Stimulated activated memory B cell treated with anti-CD40 and anti-IgM and Interleukin-4, amounts not matched to agents 10 μg/mL and 1 μg/mL and 100 μg/mL, for 72 hours (primary cell): ENCODE data around the gene TRIM14.

Experiments used
- ATAC-seq: fragments of 150-1000 bp; cut with Tn5 transposase; 2 replicates; pipeline ENCODE4 v1.10.0; 2021
- H3K27ac Mint-ChIP-seq: one replicate; pipeline ENCODE4 v1.8.0; 2022; ENCODE audit warnings: mild to moderate bottlenecking, mixed read lengths
- H3K27me3 Mint-ChIP-seq: one replicate; pipeline ENCODE4 v1.8.0; 2022; ENCODE audit warnings: mixed read lengths
- H3K36me3 Mint-ChIP-seq: one replicate; pipeline ENCODE4 v1.8.0; 2022; ENCODE audit warnings: mixed read lengths
- H3K4me1 Mint-ChIP-seq: one replicate; pipeline ENCODE4 v1.8.0; 2022; ENCODE audit warnings: mixed read lengths
- H3K4me3 Mint-ChIP-seq: one replicate; pipeline ENCODE4 v1.8.0; 2022; ENCODE audit warnings: mild to moderate bottlenecking, moderate library complexity, mixed read lengths
- H3K9me3 Mint-ChIP-seq: one replicate; pipeline ENCODE4 v1.8.0; 2022; ENCODE audit warnings: mixed read lengths

The TRIM14 gene, protein sequence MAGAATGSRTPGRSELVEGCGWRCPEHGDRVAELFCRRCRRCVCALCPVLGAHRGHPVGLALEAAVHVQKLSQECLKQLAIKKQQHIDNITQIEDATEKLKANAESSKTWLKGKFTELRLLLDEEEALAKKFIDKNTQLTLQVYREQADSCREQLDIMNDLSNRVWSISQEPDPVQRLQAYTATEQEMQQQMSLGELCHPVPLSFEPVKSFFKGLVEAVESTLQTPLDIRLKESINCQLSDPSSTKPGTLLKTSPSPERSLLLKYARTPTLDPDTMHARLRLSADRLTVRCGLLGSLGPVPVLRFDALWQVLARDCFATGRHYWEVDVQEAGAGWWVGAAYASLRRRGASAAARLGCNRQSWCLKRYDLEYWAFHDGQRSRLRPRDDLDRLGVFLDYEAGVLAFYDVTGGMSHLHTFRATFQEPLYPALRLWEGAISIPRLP

DNA sequence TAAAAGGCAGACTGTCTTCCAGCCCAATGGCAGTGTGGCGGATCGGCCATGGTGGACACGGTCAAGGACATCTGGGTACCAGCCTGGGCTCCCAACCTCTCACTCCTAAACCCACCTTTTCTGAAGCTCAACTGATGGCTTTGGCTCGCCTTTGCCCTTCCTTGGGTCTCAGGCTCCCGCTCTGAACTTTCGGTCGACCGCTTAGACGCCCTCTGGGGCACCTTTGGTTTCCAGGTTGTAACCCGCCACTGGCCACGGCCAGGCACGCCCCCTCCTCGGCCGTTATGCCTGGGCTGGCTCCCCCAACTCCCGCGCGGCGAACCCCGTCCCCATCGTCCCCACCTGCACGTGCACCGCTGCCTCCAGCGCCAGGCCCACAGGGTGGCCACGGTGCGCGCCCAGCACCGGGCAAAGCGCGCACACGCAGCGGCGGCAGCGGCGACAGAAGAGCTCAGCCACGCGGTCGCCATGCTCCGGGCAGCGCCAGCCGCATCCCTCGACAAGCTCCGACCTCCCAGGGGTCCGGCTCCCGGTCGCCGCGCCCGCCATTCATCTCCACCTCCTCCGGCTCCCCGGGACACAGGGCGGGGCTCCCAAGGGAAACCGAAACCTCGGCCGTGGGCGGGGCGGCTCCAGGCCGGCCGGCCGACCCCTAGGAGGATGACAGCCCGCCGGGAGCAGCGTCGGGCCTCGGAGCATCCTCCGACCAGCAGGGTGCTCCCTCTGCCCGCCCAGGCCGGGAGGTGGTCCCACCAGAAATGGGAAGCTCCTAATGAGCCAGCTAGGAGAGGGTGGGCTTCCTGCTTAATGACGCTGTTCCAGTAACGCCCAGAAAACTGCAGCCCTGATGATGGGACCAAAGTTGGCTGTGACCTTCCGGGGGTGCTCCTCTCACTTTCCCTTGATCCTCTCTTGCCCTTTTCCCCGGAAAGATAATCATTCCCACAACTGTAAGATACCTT is at the start of gene TRIM14:
Gene TRIM14, minus strand, starts transcription at position 583 of the 962 bp plus-strand sequence. Its CDS starts 34 bp downstream, at position 549.
- H3K27me3 Mint-ChIP-seq, result no peaks in the 10 kb centered on the region
- ATAC-seq, result peak; percentile 83
- peak within 1 kb of the TSS; percentile 86 for H3K4me3 Mint-ChIP-seq
- no peaks in the 10 kb centered on the region for H3K36me3 Mint-ChIP-seq
- peak within 1 kb of the TSS; percentile 95 for H3K27ac Mint-ChIP-seq
- H3K4me1 Mint-ChIP-seq, result peaks cover 44% of the 10 kb centered on the region
- no peaks in the 10 kb centered on the region for H3K9me3 Mint-ChIP-seq

DNA sequence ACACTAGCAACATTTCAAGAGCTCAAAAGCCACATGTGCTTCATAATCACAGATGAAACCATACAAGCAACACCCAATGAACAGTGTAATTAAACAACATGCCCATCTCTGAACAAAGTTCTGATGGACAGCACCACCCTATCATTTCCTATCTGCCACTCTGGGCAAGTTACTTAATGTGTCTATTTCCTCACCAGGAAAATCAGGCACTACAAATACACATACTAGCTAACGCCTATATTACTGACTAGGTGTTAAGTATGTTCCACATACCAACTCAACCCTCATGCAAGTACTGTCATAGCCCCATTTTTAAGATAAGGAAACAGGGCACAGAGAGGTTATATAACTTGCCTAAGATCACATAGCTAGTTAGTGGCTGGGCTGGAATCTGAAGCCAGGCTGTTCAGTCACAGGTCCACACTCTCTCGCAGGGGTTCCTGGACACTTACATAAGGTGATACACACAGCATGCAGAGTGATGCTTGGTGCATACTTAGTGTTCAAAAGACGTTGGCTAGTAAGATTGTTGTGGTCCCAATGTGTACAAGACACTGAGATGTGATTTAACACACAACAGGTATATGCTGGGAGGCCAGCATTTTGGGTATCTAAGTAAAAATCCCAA is 49.2 kb upstream of the TRIM14 start:
- no peak for ATAC-seq
- no peaks in the 10 kb centered on the region for H3K9me3 Mint-ChIP-seq
- H3K27me3 Mint-ChIP-seq, result no peaks in the 10 kb centered on the region
- no peak overlapping the region for H3K4me3 Mint-ChIP-seq
- peaks cover 18% of the 10 kb centered on the region for H3K4me1 Mint-ChIP-seq
- peak overlapping the region; percentile 92 for H3K27ac Mint-ChIP-seq
- H3K36me3 Mint-ChIP-seq, result no peaks in the 10 kb centered on the region

DNA sequence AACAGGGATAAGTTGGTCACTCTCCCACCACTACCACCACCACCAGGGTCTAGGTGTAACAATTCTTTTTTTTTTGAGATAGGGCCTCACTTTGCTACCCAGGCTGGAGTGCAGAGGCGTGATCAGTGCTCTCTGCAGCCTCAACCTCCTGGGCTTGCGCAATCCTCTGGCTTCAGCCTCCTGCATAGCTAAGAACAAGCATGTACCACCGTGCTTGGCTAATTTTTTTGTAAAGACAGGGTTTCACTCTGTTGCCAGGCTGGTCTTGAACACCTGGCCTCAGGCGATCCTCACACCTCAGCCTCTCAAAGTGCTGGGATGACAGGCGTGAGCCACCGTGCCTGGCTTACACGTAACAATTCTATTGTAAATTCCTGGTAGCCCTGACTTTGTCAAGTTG is 45.9 kb upstream of the TRIM14 start:
- H3K27me3 Mint-ChIP-seq, result no peaks in the 10 kb centered on the region
- no peak overlapping the region for H3K4me3 Mint-ChIP-seq
- no peaks in the 10 kb centered on the region for H3K36me3 Mint-ChIP-seq
- H3K4me1 Mint-ChIP-seq, result peaks cover 14% of the 10 kb centered on the region
- no peaks in the 10 kb centered on the region for H3K9me3 Mint-ChIP-seq
- no peak overlapping the region for H3K27ac Mint-ChIP-seq
- ATAC-seq, result no peak

DNA sequence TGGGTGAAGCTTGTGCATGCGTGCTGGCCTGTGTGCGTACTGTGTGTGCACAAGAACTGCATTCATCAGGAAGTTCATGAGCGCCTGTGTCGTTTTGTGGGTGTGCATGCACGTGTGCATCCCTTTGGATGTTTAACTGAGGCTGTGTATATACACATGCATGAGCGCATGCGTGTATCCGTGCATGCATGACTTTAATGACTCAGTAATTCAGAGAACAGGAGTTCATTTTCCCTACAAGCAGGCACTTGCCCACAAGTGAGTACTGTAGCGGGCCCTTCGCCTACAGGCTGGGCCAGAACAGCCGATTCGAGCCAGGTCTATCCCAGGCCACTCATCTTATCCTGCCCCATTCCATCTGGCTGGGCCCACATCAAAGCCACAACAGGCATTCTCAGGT is 43.6 kb upstream of the TRIM14 start:
- Mint-ChIP-seq H3K9me3 (no peaks in the 10 kb centered on the region), H3K27me3 (no peaks in the 10 kb centered on the region), H3K27ac (no peak overlapping the region), H3K4me3 (no peak overlapping the region), H3K36me3 (no peaks in the 10 kb centered on the region), H3K4me1 (no peaks in the 10 kb centered on the region)
- ATAC-seq, result no peak

DNA sequence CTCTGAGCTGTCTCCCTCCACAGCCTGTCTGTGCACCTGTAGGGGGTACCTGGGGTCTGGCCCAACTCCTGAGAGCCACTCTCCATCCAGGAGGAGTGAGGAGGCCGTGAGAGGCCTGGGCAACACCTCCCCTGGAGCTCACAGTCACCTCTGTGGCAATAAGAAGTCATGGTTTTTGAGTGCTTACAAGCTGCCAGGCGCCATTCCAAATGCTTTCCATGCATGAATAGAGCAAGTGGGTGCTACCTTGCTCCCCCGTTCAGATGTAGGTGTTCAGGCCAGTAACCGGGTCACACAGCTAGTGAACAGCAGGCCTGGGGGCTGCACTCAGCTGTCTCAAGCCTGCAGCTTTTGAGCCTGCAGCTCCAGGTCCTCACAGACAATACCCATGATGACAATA is 42.8 kb upstream of the TRIM14 start:
- Mint-ChIP-seq H3K27ac (no peak overlapping the region), H3K27me3 (no peaks in the 10 kb centered on the region), H3K36me3 (no peaks in the 10 kb centered on the region), H3K4me3 (no peak overlapping the region), H3K4me1 (no peaks in the 10 kb centered on the region), H3K9me3 (no peaks in the 10 kb centered on the region)
- no peak for ATAC-seq

DNA sequence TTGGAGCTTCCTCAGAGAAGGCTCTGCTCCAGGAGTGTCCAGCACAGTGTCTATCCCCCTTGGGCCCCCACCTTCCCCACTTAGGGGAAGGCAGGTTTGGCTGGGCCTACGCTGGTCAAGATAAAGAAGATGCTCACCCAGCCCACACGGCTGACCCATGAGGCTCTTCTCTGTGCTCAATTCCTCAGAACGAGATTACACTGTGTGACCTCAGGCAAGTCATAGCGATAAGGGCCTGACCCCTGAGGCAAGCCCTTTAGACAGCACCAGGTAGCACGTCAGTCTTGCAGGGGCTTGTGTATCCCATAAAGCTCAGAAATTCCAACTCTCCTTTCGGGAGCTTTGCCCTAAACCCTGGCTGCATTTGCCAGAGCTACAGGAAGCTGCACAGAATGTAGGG is 40.8 kb upstream of the TRIM14 start:
- no peaks in the 10 kb centered on the region for H3K4me1 Mint-ChIP-seq
- no peak overlapping the region for H3K4me3 Mint-ChIP-seq
- no peak for ATAC-seq
- H3K9me3 Mint-ChIP-seq, result no peaks in the 10 kb centered on the region
- H3K27me3 Mint-ChIP-seq, result no peaks in the 10 kb centered on the region
- no peak overlapping the region for H3K27ac Mint-ChIP-seq
- H3K36me3 Mint-ChIP-seq, result no peaks in the 10 kb centered on the region

DNA sequence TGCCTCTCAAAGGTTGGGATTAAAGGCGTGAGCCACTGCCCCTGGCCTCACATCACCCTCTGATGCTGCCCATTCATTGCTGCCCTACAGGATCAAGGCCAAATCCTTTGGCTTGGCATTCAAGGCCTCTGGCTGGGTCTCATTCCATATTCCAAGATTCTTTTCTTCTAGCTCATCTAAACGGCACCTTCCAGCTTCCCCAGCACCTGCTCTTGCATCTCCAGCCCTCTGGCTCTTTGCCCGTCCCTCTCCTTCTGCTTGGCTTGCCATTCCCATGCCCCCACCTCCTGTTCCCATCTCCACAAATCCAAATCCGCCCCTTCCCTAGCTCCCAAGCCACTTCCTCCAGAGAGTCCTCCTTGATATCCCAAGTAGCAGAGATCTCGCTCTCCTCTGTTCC is 40.3 kb upstream of the TRIM14 start:
- no peaks in the 10 kb centered on the region for H3K9me3 Mint-ChIP-seq

DNA sequence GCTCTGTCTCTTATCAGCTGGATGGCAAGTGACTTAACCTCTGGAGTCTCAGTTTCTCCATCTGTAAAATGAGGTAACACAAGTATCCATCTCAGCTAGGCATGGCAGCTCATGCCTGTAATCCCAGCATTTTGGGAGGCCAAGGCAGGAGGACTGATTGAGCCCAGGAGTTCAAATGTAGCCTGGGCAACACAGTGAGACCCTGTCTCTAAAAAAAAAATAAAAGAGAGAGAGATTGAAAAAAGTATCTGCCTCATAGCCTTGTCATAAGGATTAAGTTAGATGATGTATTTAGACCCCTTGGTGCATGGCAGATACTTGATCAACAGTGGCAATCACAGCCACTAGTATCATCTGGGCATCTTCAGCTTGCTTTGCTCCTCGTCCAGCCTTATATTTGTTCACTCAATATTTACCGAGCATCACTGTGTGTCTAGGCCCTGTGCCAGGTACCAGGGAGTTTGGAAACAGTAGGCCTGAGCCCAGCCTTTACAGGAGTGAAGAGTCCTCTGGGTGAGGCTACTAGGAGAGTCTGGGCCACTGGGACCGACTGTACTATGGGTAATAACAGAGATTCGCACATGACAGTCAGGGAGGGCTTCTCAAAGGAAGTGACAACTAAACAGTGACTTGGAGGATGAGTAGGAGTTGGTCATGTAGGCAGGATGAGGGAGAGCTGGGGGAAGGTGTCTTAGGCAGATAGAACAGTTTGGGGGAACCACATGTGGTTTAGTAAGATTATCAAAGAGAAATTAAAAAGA is 39.2 kb upstream of the TRIM14 start:
- H3K36me3 Mint-ChIP-seq, result no peaks in the 10 kb centered on the region

More for the DNA sequence above, 40.3 kb upstream of the TRIM14 start:
- H3K27me3 Mint-ChIP-seq, result no peaks in the 10 kb centered on the region
- H3K4me3 Mint-ChIP-seq, result no peak overlapping the region
- ATAC-seq, result no peak
- H3K4me1 Mint-ChIP-seq, result no peaks in the 10 kb centered on the region
- no peak overlapping the region for H3K27ac Mint-ChIP-seq
- no peaks in the 10 kb centered on the region for H3K36me3 Mint-ChIP-seq

DNA sequence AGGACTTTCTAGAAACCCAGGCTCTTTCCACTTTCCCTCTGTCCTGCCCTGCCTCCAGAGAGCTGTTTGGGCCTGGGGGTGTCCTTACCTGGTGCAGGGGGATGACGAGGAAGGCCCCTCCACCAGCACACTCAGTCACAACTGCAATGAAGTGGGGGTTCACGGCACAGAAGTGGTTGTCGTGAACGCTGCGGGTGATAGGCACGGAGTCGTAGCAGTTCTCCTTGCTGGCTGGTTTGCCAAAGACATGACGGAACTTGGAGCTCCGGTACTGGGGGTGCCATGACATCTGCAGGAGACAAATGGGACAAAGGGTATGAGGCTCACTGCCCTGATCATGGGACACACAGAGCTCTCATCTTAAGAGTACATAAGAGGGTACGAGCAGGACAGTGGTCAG is 38.4 kb upstream of the TRIM14 start:
- Mint-ChIP-seq H3K4me3 (no peak overlapping the region), H3K9me3 (no peaks in the 10 kb centered on the region), H3K4me1 (no peaks in the 10 kb centered on the region), H3K36me3 (no peaks in the 10 kb centered on the region), H3K27me3 (no peaks in the 10 kb centered on the region), H3K27ac (no peak overlapping the region)
- ATAC-seq, result no peak

More for the DNA sequence above, 39.2 kb upstream of the TRIM14 start:
- Mint-ChIP-seq H3K4me1 (no peaks in the 10 kb centered on the region), H3K4me3 (no peak overlapping the region), H3K27ac (no peak overlapping the region), H3K27me3 (no peaks in the 10 kb centered on the region), H3K9me3 (no peaks in the 10 kb centered on the region)
- no peak for ATAC-seq

DNA sequence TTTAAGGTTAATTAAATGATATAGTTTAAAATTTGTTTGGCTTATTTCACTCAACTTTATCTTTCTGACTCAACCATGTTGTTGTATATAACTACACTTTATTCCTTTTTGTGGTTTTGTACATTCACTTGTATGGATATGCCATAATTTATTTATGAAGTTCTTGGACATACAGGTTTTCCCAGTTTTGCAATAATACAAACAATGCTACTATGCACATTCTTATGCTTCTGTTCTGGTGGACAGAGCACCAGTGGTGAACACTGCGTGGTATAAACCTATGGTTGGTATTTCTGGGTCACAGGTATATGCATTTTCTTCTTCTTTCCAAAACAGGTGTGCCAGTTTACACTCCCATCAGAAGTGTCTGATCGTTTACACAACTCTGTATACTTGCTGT is 35.7 kb upstream of the TRIM14 start:
- no peaks in the 10 kb centered on the region for H3K9me3 Mint-ChIP-seq
- no peak overlapping the region for H3K27ac Mint-ChIP-seq
- no peak overlapping the region for H3K4me3 Mint-ChIP-seq
- no peaks in the 10 kb centered on the region for H3K27me3 Mint-ChIP-seq
- H3K4me1 Mint-ChIP-seq, result no peaks in the 10 kb centered on the region
- ATAC-seq, result no peak
- no peaks in the 10 kb centered on the region for H3K36me3 Mint-ChIP-seq

DNA sequence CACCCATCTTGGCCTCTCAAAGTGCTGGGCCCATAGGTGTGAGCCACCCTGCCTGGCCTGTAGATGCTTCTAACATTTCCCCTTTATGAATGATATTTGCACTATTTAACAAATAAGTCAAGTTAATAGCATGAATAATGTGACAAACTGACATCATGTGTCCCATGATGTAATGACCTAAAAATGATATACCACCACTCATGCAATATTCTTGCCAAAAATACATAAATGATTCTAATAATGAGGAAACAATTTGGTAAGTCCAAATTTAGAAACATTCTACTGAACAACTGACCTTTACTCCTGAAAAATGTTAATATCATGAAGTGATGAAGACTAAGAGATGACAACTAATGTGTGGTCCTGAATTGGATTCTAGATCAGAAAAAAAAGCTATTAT is 33.5 kb upstream of the TRIM14 start:
- no peak for ATAC-seq
- H3K9me3 Mint-ChIP-seq, result no peaks in the 10 kb centered on the region
- H3K36me3 Mint-ChIP-seq, result no peaks in the 10 kb centered on the region
- H3K27me3 Mint-ChIP-seq, result no peaks in the 10 kb centered on the region
- no peaks in the 10 kb centered on the region for H3K4me1 Mint-ChIP-seq
- H3K4me3 Mint-ChIP-seq, result no peak overlapping the region
- H3K27ac Mint-ChIP-seq, result no peak overlapping the region

DNA sequence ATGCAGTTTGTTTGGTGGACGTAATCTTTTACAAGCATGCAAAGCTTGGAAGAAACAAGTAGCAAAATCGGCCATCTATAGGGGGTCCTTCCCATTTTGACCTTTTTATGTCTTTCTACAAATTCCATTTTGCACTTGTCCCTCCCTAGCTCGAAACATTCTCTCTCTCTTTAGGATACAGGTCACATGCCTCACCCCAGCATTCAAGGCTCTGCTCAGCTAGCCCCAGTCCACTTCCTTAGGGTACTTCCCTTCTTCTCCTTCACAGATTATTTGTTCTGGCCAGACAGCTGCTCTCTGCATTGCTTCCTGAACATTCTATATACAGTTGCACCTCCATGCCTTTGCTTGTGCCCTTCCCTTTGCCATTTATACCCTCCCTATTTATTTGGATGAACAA is 31.7 kb upstream of the TRIM14 start:
- Mint-ChIP-seq H3K4me1 (peaks cover 18% of the 10 kb centered on the region), H3K36me3 (no peaks in the 10 kb centered on the region), H3K27ac (no peak overlapping the region), H3K27me3 (no peaks in the 10 kb centered on the region), H3K4me3 (no peak overlapping the region), H3K9me3 (no peaks in the 10 kb centered on the region)
- ATAC-seq, result no peak

DNA sequence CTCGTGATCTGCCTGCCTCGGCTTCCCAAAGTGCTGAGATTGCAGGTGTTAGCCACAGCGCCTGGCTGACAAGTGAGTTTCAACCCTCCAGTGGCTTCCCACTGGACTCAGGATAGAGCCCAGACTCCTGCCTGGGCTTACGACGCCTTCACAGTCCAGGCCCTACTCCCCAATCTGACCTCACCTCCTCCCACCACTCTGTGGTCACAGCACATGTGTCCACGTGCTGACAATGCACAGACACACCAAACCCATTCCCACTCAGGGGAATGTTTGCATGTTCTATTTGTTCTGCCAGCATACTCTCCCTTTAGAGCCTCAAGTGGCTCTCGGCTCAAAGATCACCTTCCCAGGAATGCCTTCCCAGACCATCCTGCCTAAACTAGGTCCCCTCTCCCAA is 31.1 kb upstream of the TRIM14 start:
- no peaks in the 10 kb centered on the region for H3K27me3 Mint-ChIP-seq
- H3K4me3 Mint-ChIP-seq, result no peak overlapping the region
- H3K9me3 Mint-ChIP-seq, result no peaks in the 10 kb centered on the region
- H3K36me3 Mint-ChIP-seq, result no peaks in the 10 kb centered on the region
- no peak for ATAC-seq
- peaks cover 24% of the 10 kb centered on the region for H3K4me1 Mint-ChIP-seq
- H3K27ac Mint-ChIP-seq, result no peak overlapping the region

DNA sequence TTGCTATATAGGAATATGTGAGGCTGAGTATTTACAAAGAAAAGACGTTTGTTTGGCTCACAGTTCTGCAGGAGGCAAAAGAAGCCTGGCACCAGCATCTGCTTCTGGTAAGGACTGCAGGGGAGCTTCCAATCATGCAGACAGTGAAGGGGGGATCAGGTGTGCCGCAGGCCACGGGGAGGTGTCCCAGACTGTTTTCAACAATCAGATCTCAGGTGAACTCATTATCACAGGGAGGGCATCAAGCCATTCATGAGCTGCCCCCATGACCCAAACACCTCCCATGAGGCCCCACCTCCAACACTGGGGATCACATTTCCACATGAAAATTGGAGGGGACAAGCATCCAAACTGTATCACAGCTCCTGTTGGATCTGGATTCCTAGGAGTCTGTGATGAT is 30.4 kb upstream of the TRIM14 start:
- no peaks in the 10 kb centered on the region for H3K36me3 Mint-ChIP-seq
- H3K27ac Mint-ChIP-seq, result no peak overlapping the region
- H3K4me1 Mint-ChIP-seq, result peaks cover 29% of the 10 kb centered on the region
- no peak overlapping the region for H3K4me3 Mint-ChIP-seq
- H3K27me3 Mint-ChIP-seq, result no peaks in the 10 kb centered on the region
- H3K9me3 Mint-ChIP-seq, result no peaks in the 10 kb centered on the region
- ATAC-seq, result no peak

DNA sequence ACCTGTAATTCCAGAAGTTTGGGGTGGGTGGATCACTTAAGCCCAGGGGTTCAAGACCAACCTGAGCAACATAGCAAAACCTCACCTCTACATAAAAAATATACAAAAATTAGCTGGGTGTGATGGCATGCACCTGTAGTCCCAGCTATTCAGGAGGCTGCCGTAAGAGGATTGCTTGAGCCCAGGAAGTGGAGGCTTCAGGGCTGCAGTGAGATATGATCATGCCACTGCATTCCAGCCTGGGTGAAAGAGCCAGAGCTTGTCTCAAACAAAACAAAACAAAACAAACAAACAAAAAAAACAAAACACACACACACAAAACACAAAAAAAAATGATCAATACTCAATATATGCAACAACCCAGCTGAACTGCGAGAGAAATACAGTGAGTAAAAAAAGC is 29.5 kb upstream of the TRIM14 start:
- peaks cover 31% of the 10 kb centered on the region for H3K4me1 Mint-ChIP-seq
- no peak for ATAC-seq
- H3K4me3 Mint-ChIP-seq, result no peak overlapping the region
- no peaks in the 10 kb centered on the region for H3K27me3 Mint-ChIP-seq
- H3K27ac Mint-ChIP-seq, result no peak overlapping the region
- no peaks in the 10 kb centered on the region for H3K9me3 Mint-ChIP-seq
- H3K36me3 Mint-ChIP-seq, result no peaks in the 10 kb centered on the region
